HG03571 (cell line): ENCODE results near the gene ANO1.

Experiments used
- ATAC-seq: cut with Tn5 transposase; IDR thresholded peaks from one replicate; pipeline ENCODE4 v1.9.1; 2021; ENCODE audit not compliant: unreplicated experiment

The ANO1 gene

DNA sequence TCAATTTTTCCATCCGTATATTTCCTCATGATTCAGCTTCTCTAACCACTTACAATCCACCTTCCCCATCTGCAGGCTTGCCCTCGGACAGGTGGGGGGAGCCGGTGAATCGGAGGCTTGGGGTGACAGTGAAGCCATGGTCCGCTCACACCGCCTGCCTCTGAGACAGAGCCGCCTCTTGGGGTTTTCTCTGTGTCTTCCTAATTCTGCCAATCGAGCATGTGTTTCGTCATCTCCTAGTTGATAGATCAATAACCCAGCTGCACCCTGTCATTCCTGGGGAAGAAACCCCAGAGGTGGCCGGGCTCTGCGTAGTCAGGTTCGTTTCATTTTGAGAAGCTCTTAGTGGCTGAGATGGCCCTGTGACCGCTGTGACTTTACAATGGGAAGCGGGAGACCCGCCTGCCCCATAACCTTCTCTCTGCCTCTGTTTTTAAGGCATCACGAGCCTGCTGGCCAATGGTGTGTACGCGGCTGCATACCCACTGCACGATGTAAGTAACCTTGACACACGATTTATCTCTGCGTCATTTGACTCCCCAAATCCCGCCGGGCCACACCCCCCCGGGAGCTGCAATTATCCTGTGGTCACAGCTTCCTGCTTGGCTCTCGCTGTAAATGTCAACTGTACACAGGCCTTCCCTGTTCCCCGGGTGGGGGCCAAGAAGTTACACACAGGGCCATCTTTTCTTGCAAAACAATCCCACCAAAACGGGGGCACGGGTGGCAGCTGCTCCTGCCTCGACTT is 33.3 kb downstream of the ANO1 start:
- ATAC-seq, result no peak

DNA sequence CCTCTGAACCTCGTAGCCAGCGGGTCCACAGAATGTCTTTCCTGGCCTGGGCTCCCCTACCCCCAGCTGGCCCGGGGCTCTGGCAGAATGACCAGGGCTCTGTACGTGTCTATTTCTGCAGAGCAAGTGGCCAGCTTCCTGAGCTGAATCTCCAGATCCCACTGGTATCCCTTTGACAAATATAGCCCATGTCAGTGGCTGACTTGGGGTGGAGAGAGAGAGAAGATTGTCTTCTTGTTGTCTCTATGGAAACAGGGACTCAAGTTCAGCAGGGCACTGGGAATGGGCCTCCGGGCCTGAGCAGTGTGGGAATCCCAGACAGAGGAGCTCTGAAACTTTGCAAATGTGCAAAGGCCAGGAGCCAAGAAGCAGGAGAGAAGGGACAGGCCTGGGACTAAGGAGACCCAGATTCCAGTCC is 33.9 kb downstream of the ANO1 start:
- no peak for ATAC-seq

DNA sequence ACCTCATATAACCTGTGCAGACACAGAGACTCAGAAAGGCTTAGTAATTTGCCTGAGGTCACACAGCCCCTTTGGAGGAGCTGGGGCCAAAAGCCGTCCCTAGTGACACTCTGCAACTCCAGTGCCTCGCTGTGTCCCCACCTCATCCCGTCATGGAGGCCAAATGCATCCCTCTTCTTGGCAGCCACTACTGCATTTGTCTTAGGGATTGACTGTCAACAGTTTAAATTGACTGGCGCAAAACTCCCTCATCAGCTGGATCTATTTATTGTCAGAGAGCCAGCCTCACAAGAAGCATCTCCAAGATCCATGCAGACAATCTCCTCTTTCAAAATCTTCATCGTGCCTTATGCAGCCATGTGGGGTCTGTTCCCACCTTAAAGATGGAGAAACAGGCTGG is 35.7 kb downstream of the ANO1 start:
- ATAC-seq, result no peak

DNA sequence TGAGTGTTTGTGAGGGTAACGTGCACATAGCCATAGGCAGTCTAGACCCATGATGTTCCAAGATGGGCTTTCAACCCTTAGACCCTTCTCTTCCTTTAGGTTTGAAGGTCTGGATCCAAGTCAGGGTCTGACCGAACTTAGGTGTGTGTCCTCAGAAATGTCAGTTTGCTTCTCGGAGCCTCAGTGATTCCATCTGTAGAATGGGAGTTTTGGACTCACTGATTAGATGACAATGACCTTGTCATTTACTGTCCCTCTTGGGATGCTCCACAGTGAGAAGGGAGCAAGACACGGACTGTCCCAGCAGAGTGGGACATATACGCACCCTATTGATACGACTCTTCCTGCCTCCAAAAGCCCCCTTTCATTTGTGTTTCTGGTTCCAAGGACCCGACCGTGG is 37.7 kb downstream of the ANO1 start:
- ATAC-seq, result no peak

DNA sequence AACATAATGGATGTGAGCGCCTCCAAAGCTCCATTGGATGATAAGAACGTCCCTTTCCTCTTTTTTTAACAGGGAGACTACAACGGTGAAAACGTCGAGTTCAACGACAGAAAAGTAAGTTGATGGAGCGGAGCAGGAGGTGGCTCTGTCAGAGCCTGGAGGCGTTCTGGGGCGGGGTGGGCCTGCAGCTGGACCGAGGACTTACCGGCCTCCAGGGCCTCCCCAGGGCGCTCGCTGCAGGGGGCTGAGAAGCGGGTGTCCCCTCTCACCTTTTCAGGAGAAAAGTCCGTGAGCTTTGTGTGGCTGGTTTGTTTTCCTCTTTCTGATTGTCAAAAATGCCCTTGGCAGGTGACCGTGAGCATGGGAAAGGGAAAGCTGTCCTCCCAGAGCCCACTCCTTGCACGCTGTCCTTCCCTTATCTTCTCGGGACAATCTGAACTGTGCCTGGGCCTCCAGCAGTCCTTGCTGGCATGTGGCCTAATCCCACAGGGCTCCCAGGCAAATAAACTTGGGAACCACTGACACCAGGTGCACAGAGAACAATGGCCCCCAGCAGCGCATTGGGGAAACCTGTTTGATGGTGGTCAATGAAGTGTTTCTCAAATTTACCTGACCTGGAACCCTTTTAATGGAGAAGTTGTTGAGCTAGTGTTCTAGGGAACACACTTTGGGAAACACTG is 38.4 kb downstream of the ANO1 start:
- ATAC-seq, result no peak

DNA sequence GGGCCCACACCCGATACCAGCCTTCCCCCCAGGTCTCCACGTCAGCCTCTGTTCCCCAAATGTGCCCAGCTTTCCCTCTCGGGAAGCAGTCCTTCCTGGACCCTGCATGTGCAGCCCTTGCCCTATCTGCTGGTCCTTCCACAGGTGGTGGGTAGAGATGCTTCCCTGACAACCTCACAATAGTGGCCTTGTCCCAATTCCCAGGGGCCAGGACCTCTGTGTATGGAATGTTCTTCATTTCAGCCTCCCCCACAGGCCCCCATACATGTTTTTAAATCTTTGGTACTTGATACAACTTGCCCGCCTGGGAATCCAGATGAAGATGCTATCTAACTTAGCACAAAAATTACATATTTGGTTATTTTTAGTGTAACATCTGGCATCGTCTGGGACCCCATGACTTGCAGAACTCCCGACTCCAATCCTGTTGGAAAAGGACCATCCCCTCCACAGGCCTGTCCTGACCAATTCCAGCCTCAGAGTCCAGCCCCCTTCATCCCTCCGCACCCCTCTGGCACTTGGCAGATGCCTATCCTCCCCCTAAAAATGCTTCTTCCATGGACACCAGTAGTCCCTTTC is 39.5 kb downstream of the ANO1 start:
- ATAC-seq, result no peak

DNA sequence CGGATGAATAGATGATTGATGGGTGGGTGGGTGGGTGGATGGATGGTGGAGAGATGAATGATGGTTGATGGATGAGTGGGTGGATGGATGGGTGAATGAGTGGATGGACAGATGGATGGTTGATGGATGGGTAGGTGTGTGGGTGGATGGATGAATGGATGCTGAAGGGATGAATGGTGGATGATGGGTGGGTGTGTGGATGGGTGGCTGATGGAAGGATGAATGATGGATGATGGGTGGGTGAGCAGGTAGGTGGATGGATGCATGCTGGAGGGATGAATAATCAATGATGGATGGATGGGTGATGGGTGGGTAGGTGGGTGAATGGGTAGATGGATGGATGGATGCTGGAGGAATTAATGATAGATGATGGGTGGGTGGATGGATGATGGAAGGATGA is 40.5 kb downstream of the ANO1 start:
- no peak for ATAC-seq

DNA sequence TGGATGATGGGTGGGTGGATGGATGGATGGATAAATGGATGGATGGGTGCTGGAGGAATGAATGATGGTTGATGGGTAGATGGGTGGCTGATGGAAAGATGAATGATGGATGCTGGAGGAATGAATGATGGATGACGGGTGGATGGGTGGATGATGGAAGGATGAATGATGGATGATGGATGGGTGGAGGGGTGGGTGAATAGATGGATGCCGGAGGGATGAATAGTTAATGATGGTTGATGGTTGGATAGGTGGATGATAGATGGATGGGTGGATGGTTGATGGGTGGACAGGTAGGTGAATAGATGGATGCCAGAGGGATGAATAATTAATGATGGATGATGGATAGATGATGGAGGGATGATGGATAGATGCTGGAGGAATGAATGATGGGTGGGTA is 41.4 kb downstream of the ANO1 start:
- ATAC-seq, result no peak

DNA sequence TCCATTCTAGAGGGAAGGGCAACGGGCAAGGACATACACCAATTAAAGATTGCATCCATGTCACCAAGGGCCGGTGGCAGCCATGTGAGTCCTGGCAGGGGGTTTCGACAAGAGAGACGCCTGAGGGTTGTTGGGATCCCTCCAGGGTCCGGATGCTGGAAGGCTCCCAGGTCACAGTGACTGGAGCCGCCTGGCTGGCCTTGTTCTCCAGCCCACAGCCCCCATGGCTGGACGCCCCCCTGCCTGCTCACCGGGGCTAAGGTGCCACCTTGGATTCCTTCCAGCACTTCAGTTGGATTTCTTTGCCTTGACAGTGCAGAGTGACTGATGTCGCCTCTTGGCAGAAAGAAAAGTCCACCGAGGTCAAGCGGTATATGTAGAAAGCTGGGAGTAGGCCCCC is 42.6 kb downstream of the ANO1 start:
- ATAC-seq, result no peak

DNA sequence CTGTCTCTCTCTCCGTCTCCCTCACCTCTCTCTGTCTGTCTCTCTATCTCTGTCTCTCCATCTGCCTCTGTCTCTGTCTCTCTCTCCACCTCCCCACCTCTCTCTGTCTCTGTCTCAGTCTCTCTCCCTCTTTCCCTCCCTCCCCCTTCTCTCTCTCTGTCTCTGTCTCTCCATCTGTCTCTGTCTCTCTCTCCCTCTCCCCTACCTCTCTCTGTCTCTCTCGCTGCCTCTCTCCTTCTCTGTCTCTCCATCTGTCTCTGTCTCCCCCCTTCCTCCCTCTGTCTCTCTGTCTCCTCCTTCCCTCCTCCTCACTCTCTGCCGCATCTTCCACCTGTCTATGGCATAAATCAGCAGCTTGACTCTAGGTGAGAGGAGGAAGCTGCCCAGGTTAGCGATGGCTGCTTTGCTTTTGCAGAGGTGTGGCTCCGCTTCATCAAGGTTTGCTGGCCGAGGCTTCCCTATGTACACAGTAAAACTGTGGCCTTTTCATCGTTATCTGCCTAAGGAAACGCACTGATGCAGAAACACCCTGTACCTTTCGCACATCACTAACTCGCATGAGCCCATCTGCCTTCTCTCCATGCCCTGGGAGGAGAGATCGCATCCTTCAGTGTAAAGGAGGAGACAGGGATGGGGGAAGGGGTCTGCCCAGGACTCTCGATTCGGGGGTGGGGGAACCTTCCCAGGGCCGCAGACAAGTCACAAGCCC is 44.5 kb downstream of the ANO1 start:
- no peak for ATAC-seq

DNA sequence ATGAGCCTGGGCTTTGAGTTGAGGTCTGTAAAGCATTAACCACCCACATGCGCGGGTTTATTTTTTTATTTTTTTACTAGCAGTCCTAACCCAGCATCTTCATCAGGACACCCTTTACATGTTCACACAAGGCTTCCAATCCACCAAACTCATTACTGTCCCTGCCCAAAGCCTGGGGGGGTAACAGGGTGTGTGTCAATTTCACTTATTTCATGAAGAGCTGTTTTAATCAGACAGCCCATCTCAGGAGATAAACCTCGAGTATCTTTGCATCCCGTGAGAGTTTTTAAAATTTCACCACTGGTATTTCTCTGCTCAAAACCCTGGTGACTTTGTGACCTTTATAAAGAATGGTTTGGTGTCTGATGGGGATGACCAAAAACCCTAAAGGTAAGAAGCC is 45.6 kb downstream of the ANO1 start:
- no peak for ATAC-seq

DNA sequence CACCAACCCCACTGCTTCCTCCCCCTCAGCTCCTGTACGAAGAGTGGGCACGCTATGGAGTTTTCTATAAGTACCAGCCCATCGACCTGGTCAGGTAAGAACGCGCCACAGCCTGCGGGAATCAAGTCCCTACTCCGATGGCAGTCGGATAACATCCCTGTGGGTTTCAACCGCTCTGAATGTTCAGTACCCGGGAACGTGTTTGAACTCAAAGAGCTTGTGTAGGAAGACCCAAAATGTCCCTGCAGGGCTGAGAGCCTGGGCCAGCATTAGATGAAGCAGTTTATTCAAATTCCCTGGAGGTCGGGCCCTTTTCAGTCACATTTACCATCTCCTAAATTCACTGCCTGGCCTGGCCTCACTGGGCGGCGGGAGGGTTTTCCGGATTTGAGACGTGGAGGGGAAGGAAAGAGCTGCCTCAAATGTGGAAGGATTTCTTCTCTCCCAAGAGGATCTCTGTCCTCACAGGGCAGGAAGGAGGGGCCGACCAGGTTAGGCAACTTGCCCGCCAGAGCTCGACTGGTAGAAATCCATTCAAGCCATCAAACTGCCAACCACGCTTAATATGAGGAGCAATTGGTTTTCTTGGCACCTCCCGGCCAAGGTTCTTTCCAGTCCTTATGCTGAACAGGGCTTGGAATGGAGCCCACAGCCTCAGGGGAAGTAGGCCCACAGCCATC is 46.3 kb downstream of the ANO1 start:
- ATAC-seq, result no peak

DNA sequence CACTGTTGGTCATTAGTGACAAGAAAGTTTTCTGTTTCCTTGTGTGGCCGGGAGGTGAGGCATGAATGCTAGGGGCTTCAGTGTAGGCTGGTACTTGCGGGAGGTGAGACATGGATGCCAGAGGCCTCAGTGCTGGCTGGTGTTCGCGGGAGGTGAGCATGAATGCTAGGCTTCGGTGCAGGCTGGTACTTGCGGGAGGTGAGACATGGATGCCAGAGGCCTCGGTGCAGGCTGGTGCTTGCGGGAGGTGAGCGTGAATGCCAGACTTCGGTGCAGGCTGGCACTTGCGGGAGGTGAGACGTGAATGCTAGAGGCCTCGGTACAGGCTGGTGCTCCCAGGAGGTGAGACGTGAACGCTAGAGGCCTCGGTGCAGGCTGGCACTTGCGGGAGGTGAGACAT is 48.4 kb downstream of the ANO1 start:
- ATAC-seq, result no peak

DNA sequence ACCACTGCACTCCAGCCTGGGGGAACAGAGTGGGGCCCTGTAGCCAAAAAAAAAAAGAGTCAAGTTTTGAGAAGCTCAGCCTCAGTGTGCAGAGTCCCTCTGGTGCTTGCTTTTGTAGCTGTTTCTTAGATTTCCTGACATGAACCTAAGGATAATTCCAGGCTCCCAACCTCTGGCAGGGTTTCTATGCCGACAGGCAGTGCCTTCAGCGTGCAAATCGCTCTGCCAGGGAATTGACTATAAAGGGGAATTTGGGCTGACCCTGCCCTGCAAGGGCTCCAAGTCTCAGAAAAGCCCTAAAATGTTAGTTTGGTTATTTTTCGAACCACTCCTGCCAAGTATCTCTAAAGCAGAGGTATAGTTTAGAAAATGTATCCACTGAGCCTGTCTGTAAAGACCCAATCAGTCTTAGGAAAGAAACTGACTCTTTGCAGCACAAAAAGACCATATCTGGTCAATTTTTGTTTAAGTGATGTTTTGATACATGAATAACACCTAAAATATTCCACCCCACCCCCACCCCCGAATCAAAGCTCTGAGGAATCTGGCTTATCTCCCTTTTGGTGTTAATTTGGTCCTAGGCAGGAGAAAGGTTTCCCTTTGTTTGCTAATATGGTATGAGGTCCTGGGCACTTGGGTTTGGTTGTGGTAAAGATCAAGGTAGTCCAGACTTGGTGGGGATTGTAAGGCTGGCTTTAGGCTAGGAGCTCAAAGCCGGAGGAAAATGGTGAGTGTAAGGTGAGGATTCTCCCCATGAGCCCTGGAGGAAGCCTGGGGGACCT is 49.7 kb downstream of the ANO1 start:
- ATAC-seq, result no peak

DNA sequence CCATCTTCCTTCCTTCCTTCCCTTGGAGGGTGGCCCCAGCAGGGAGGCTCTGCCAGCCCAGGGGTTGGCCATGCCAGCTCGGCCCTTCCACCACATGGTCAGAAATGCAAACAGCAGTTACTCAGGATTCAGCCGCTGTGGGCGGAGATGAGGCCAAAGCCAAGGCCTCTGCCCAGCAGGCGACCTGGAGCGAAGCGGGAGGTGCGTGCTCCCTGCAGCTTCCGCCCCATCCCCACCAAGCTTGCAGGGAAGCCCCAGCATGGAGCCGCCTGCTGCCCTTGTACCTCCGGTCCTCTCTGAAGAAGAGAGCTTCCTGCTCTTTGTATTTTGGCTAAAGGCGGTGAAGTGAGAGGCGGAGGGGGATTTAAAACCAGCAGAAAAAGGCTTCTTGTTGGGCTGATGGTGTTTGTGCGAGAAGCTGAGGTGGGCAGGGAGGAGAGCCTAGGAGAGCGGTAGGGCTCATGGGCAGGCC is 50.4 kb downstream of the ANO1 start:
- ATAC-seq, result no peak

DNA sequence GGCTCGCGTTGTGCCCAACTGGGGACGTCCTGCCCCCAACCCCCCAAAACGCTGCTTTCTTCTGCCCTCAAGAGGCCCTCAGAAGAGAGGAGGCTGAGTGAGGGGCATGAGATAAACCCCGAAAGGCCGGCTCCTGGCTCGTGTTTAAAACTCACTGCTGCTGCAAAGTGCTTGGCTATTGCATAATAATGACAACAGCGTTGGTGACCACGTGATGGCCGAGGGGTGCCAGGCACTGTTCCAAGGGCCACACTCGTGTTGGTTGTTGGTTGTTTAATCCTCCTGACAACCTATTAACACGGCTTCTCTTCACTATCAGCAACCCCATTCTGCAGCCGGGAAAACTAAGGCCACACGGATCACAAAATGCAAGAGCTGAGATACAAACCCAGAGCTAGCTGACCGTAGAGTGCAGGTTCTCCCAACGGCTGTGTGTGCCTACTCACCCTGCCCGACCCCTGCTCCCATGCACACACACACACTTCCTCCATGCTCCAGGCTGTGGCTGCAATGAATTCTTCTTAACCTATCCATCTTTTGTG is 51.0 kb downstream of the ANO1 start:
- ATAC-seq, result no peak

DNA sequence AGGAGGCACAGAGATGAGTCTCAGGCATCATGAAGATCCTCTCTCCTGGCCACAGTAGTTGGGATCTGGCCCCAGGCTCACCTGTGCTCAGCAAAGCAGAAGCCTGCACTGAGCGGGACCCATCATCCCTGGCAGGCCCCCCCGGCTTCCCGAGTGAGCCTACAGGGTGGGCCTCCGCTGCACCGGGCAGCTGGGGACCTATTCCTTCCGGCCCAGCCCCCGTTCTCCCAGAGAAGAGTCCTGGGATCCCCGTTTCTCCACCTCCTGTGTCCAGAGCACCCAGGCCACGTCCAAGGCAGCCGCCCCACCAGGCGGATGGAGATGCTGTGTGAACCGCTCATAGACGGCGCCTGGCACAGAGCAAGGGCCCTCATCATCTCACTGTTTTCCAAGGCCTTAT is 52.5 kb downstream of the ANO1 start:
- ATAC-seq, result no peak

DNA sequence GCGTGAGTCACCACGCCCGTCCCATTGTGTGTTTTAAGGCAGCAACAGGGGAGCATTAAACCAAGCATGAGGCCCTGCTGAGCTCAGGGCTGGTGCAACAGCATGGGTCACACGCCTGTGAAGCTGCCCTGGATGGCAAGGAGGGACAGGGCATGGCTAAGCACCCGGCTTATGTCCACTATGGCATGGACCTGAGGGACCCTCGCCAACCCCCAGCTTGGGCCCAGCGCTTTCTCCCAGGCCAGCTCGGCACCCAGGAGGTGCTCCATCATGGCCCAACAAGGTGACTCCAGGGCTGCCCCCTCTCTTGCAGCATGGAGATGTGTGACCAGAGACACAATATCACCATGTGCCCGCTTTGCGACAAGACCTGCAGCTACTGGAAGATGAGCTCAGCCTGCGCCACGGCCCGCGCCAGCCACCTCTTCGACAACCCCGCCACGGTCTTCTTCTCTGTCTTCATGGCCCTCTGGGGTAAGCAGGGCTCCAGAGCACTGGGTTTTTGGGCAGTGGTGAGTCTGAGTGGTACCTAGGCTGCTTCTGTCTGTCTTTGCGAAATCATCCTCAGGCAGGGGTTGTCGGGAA is 53.6 kb downstream of the ANO1 start:
- no peak for ATAC-seq

DNA sequence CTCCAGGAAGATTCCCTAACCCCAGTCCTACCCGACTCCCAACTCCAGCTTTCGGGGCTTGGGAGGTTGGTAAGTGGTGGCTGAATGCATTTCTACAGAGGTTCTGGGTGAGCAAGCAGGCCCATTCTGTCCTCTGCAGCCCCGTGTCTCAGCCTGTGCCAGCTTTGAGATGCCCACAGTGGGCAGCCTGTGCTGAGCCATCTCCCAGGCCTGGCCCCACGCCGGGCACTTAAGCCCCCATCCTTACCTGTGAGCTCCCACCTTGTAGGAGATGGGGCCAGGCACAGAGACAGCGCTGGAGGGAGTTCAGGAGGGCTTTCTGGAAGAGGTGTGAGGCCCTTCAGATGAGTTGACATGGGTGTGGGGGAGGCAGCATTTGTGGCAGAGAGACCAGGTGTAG is 54.5 kb downstream of the ANO1 start:
- ATAC-seq, result no peak
